ENCODE data around the gene MAST3.

DNA sequence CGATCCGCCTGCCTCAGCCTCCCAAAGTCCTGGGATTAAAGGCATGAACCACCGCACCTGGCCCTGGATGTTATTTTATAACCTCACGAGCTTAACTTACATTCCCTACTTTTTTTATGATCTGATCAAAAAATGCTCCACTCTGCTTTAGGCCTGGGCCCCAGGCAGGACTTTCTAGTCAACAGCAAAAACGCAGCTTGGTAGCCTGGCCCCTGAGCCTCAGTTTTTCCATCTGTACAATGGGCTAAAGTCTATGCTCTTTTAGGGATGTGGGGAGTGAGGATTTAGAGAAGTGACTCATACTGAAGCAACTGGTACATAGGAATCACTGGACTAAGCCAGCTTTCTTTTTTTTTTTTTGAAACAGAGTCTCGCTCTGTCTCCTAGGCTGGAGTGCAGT is 43.5 kb downstream of the MAST3 start:
- TF ChIP-seq POLR2A (IDR thresholded peaks at IDR 0.05; ENCODE audit: low read depth, low read length) (no peak), MYC (IDR thresholded peaks at IDR 0.05; ENCODE audit: low read depth, low read length) (no peak), POLR2AphosphoS5 (IDR thresholded peaks at IDR 0.05; ENCODE audit: insufficient read depth, low read depth, low read length) (no peak), EZH2 (IDR thresholded peaks at IDR 0.05; ENCODE audit: borderline replicate concordance, low read depth, low read length, severe bottlenecking) (no peak), FOS (IDR thresholded peaks at IDR 0.05; ENCODE audit: borderline replicate concordance, insufficient read depth, low read length) (no peak), JUN (IDR thresholded peaks at IDR 0.05; ENCODE audit: borderline replicate concordance, insufficient read depth, insufficient read length, low read depth) (no peak)
- TF ChIP-seq, protein P1, sequence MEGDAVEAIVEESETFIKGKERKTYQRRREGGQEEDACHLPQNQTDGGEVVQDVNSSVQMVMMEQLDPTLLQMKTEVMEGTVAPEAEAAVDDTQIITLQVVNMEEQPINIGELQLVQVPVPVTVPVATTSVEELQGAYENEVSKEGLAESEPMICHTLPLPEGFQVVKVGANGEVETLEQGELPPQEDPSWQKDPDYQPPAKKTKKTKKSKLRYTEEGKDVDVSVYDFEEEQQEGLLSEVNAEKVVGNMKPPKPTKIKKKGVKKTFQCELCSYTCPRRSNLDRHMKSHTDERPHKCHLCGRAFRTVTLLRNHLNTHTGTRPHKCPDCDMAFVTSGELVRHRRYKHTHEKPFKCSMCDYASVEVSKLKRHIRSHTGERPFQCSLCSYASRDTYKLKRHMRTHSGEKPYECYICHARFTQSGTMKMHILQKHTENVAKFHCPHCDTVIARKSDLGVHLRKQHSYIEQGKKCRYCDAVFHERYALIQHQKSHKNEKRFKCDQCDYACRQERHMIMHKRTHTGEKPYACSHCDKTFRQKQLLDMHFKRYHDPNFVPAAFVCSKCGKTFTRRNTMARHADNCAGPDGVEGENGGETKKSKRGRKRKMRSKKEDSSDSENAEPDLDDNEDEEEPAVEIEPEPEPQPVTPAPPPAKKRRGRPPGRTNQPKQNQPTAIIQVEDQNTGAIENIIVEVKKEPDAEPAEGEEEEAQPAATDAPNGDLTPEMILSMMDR (IDR thresholded peaks at IDR 0.05; ENCODE audit: extremely low read depth in 1 of 2, insufficient read depth in 1 of 2, low read depth in 1 of 2, low read length in 2 of 2): no peak

All from endothelial cell of umbilical vein (primary cell).